ENCODE results near the gene NLRC5. TPM values are rescaled to one million over a fixed set of nuclear protein-coding genes. Genes with fewer than 3 reads are reported as not detected.
"Not testable (repeated sequence)": the region's sequence is repeated elsewhere in the genome, so short reads cannot be mapped to it uniquely, and the experiment has no call there.

Gene NLRC5
- total RNA-seq, 1 donor from 2014 or later, result 63.9 TPM

GRCh38 chr16:57098188-57098841, 109.0 kb downstream of the NLRC5 start:
- DNase-seq (ENCODE audit: low spot score), result no peak

- DNase-seq (ENCODE audit: low spot score), result not testable (repeated sequence)
Observed at GRCh38 chr16:57099965-57100364, 110.6 kb downstream of the NLRC5 start.

- no peak for DNase-seq (ENCODE audit: low spot score)
Observed at GRCh38 chr16:57100445-57100844, 111.1 kb downstream of the NLRC5 start.

- DNase-seq (ENCODE audit: low spot score), result no peak
Observed at GRCh38 chr16:57102888-57103851, 113.8 kb downstream of the NLRC5 start.

- no peak for DNase-seq (ENCODE audit: low spot score)
Observed at GRCh38 chr16:57104706-57105105, 115.3 kb downstream of the NLRC5 start.

- DNase-seq (ENCODE audit: low spot score), result no peak
Observed at GRCh38 chr16:57105184-57105583, 115.8 kb downstream of the NLRC5 start.

- no peak for DNase-seq (ENCODE audit: low spot score)
Observed at GRCh38 chr16:57106767-57107166, 117.4 kb downstream of the NLRC5 start.

- DNase-seq (ENCODE audit: low spot score), result no peak
Observed at GRCh38 chr16:57107321-57107922, 118.1 kb downstream of the NLRC5 start.

GRCh38 chr16:57108432-57108831, 119.1 kb downstream of the NLRC5 start:
- DNase-seq (ENCODE audit: low spot score), result no peak

- DNase-seq (ENCODE audit: low spot score), result not testable (repeated sequence)
Observed at GRCh38 chr16:57109259-57110105, 120.1 kb downstream of the NLRC5 start.

- DNase-seq (ENCODE audit: low spot score), result no peak
Observed at GRCh38 chr16:57110937-57111336, 121.6 kb downstream of the NLRC5 start.

GRCh38 chr16:57111420-57111819, 122.1 kb downstream of the NLRC5 start:
- DNase-seq (ENCODE audit: low spot score), result no peak

- no peak for DNase-seq (ENCODE audit: low spot score)
Observed at GRCh38 chr16:57112403-57113041, 123.2 kb downstream of the NLRC5 start.

GRCh38 chr16:57113042-57113453, 123.7 kb downstream of the NLRC5 start:
- DNase-seq (ENCODE audit: low spot score), result no peak

- no peak for DNase-seq (ENCODE audit: low spot score)
Observed at GRCh38 chr16:57113664-57114063, 124.3 kb downstream of the NLRC5 start.

- DNase-seq (ENCODE audit: low spot score), result no peak
Observed at GRCh38 chr16:57115168-57115513, 125.8 kb downstream of the NLRC5 start.

GRCh38 chr16:57115514-57116182, 126.3 kb downstream of the NLRC5 start:
- no peak for DNase-seq (ENCODE audit: low spot score)

- DNase-seq (ENCODE audit: low spot score), result no peak
Observed at GRCh38 chr16:57118461-57119084, 129.2 kb downstream of the NLRC5 start.

GRCh38 chr16:57123216-57123973, 134.0 kb downstream of the NLRC5 start:
- no peak for DNase-seq (ENCODE audit: low spot score)
